Peyer's patch (tissue), 4 donors: Measurements from ENCODE around the gene ABCA9.

Experiments used
- CTCF ChIP-seq, 6 experiments: fragments of 450-650 bp in 4 of 6; fragments of 200-600 bp in 2 of 6; sonication (generic) in 1 of 6; IDR thresholded peaks; one replicate each; pipeline ENCODE4 v1.5.1; 2017 to 2019; ENCODE audit warnings: antibody characterized with exemption in 6 of 6, mild to moderate bottlenecking in 3 of 6, moderate library complexity in 1 of 6
- POLR2A ChIP-seq, 2 donors: fragments of 450-650 bp; IDR thresholded peaks; one replicate each; pipeline ENCODE4 v1.5.1; 2017; ENCODE audit warnings: antibody characterized with exemption in 2 of 2, mild to moderate bottlenecking in 2 of 2, moderate library complexity in 2 of 2

- TF ChIP-seq POLR2A (IDR thresholded peaks at IDR 0.05): no peak
- TF ChIP-seq CTCF (IDR thresholded peaks at IDR 0.05): no peak
These were observed 72.8 kb downstream of the ABCA9 start for GRCh38 chr17:68987966-68988365.
